Right renal pelvis (tissue), 4 donors: Measurements from ENCODE around the gene GPR171. TPM values are rescaled to one million over a fixed set of nuclear protein-coding genes. Genes with fewer than 3 reads are reported as not detected.

Experiments used
- polyA plus RNA-seq, 4 donors: library from polyadenylated mRNA; unstranded; fragments of 120-200 nt; gene quantifications; one replicate each; pipeline ENCODE4 v1.2.1, GENCODE V29; 2013; ENCODE audit not compliant: insufficient read length in 4 of 4

GPR171 gene
- polyA plus RNA-seq, 4 donors, result 0.21 to 0.42 (median 0.37) TPM; not detected in 1

Other genes starting within 250 kb of the GPR171 start
- not detected for gene CLRN1, start 230.5 kb downstream of the GPR171 start, polyA plus RNA-seq
- gene MED12L, start 117.6 kb downstream of the GPR171 start, polyA plus RNA-seq, result 1 to 10 TPM; 1.6 to 2.5 (median 2.0) TPM
- gene P2RY14, start 75.3 kb upstream of the GPR171 start, polyA plus RNA-seq, result under 1 TPM; 0.90 to 0.99 (median 0.94) TPM
- gene GPR87, start 113.6 kb upstream of the GPR171 start, polyA plus RNA-seq, result under 1 TPM in 3 of 4 donors, not detected in 1; 0.11 to 0.40 (median 0.18) TPM
- gene P2RY13, start 126.3 kb upstream of the GPR171 start, polyA plus RNA-seq, result 1 to 10 TPM in 3 of 4 donors, under 1 TPM in 1; 0.32 to 2.2 (median 1.9) TPM
- 1 to 10 TPM in 2 of 4 donors, under 1 TPM in 2; 0.55 to 2.8 (median 0.99) TPM for gene P2RY12, start 181.5 kb upstream of the GPR171 start, polyA plus RNA-seq